ENCODE results near the gene MMADHC. TPM values are rescaled to one million over a fixed set of nuclear protein-coding genes. Genes with fewer than 3 reads are reported as not detected.
"Not testable (repeated sequence)": the region's sequence is repeated elsewhere in the genome, so short reads cannot be mapped to it uniquely, and the experiment has no call there.

MMADHC gene
- total RNA-seq, 6 donors from 2014 or later = 21.1 to 80.9 (median 68.9) TPM

GRCh38 chr2:149568138-149568537 is 19.4 kb downstream of the MMADHC start:
- no peak for DNase-seq
- no peaks in the 10 kb centered on the region for H3K4me1 ChIP-seq
- H3K27me3 ChIP-seq = no peaks in the 10 kb centered on the region
- H3K27ac ChIP-seq = peak overlapping the region in 2 of 4 donors; percentile 37 to 57
- TF ChIP-seq EP300 (IDR thresholded peaks at IDR 0.05) (no peak), CTCF (IDR thresholded peaks at IDR 0.05) (no peak), POLR2AphosphoS5 (IDR thresholded peaks at IDR 0.05) (no peak)
- H3K4me3 ChIP-seq = no peak overlapping the region
- H3K9me3 ChIP-seq = no peaks in the 10 kb centered on the region
- 62 to 86% methylated on average over 3 of the region's 3 CpGs for WGBS, 2 donors
- no peak for ATAC-seq (ENCODE audit: low FRiP score in 2 of 2)
- H3K36me3 ChIP-seq = peaks cover 13 to 79% (median 22%) of the 10 kb centered on the region in 4 donors

GRCh38 chr2:149566652-149567051 is 20.9 kb downstream of the MMADHC start:
- DNase-seq = no peak
- H3K27ac ChIP-seq = no peak overlapping the region
- peaks cover 13 to 66% (median 17%) of the 10 kb centered on the region in 4 donors for H3K36me3 ChIP-seq
- H3K9me3 ChIP-seq = no peaks in the 10 kb centered on the region
- H3K27me3 ChIP-seq = no peaks in the 10 kb centered on the region
- 93 to 95% methylated on average over 2 of the region's 2 CpGs for WGBS, 2 donors
- H3K4me1 ChIP-seq = peaks cover 0 to 8% (median 7%) of the 10 kb centered on the region in 4 donors
- TF ChIP-seq CTCF (IDR thresholded peaks at IDR 0.05) = no peak
- no peak for TF ChIP-seq POLR2A (IDR thresholded peaks at IDR 0.05)
- no peak for TF ChIP-seq EP300 (IDR thresholded peaks at IDR 0.05)
- TF ChIP-seq POLR2AphosphoS5 (IDR thresholded peaks at IDR 0.05) = no peak
- ATAC-seq (ENCODE audit: low FRiP score in 2 of 2) = no peak
- no peak overlapping the region for H3K4me3 ChIP-seq

GRCh38 chr2:149565625-149566024 is 21.9 kb downstream of the MMADHC start:
- not testable (repeated sequence) for H3K9me3 ChIP-seq; ATAC-seq (ENCODE audit: low FRiP score in 2 of 2); H3K27me3 ChIP-seq; DNase-seq; H3K27ac ChIP-seq; H3K4me3 ChIP-seq
- H3K4me1 ChIP-seq = peaks cover 0 to 14% (median 8%) of the 10 kb centered on the region in 4 donors
- 98% methylated on average over 9 of the region's 9 CpGs for WGBS, 2 donors
- H3K36me3 ChIP-seq = peaks cover 13 to 55% (median 17%) of the 10 kb centered on the region in 4 donors

GRCh38 chr2:149564983-149565382 is 22.6 kb downstream of the MMADHC start:
- Histone ChIP-seq H3K4me3 (no peak overlapping the region), H3K9me3 (no peaks in the 10 kb centered on the region), H3K4me1 (peaks cover 0 to 14% (median 8%) of the 10 kb centered on the region in 4 donors), H3K36me3 (peaks cover 8 to 49% (median 15%) of the 10 kb centered on the region in 4 donors), H3K27ac (no peak overlapping the region), H3K27me3 (no peaks in the 10 kb centered on the region)
- 78 to 82% methylated on average over 5 of the region's 5 CpGs for WGBS, 2 donors
- TF ChIP-seq POLR2AphosphoS5 (IDR thresholded peaks at IDR 0.05) (no peak), EP300 (IDR thresholded peaks at IDR 0.05) (no peak), CTCF (IDR thresholded peaks at IDR 0.05) (no peak), POLR2A (IDR thresholded peaks at IDR 0.05) (no peak)
- no peak for DNase-seq
- ATAC-seq (ENCODE audit: low FRiP score in 2 of 2) = no peak

- H3K4me3 ChIP-seq = no peak overlapping the region
- peaks cover 3 to 40% (median 11%) of the 10 kb centered on the region in 4 donors for H3K36me3 ChIP-seq
- DNase-seq = no peak
- TF ChIP-seq POLR2AphosphoS5 (IDR thresholded peaks at IDR 0.05) = no peak
- no peak for TF ChIP-seq EP300 (IDR thresholded peaks at IDR 0.05)
- no peak for TF ChIP-seq POLR2A (IDR thresholded peaks at IDR 0.05)
- no peak for TF ChIP-seq CTCF (IDR thresholded peaks at IDR 0.05)
- 43 to 52% methylated on average over 1 of the region's 1 CpG for WGBS, 2 donors
- H3K9me3 ChIP-seq = no peaks in the 10 kb centered on the region
- no peak overlapping the region for H3K27ac ChIP-seq
- ATAC-seq (ENCODE audit: low FRiP score in 2 of 2) = no peak
- peaks cover 0 to 14% (median 8%) of the 10 kb centered on the region in 4 donors for H3K4me1 ChIP-seq
- H3K27me3 ChIP-seq = no peaks in the 10 kb centered on the region
Observed at GRCh38 chr2:149564097-149564496, 23.5 kb downstream of the MMADHC start.
